SK-N-SH treated with all-trans-retinoic acid at 6 μM for 48 hours (cell line): ENCODE measurements around the gene LIPN.

Experiments
- ATAC-seq: fragments of 200-7000 bp; cut with Tn5 transposase; 3 replicates; pipeline ENCODE4 v1.9.1; 2020; ENCODE audit warnings: mild to moderate bottlenecking, moderate library complexity
- ARNTL ChIP-seq: fragments of 450-650 bp; formaldehyde crosslinking; IDR thresholded peaks from 2 replicates; pipeline ENCODE4 v1.5.0; 2020; ENCODE audit warnings: low read depth, mild to moderate bottlenecking, moderate library complexity, borderline replicate concordance
- BACH2 ChIP-seq: fragments of 250-450 bp; sonication (Bioruptor Pico); IDR thresholded peaks from 2 replicates; pipeline ENCODE4 v1.9.0; 2021; ENCODE audit warnings: mild to moderate bottlenecking, borderline replicate concordance
- CREB5 ChIP-seq: fragments of 250-450 bp; sonication (Bioruptor Pico); IDR thresholded peaks from 2 replicates; pipeline ENCODE4 v1.5.1; 2020; ENCODE audit warnings: low read depth, mild to moderate bottlenecking, moderate library complexity
- CSDC2 ChIP-seq: fragments of 250-450 bp; sonication (Bioruptor Pico); IDR thresholded peaks from 2 replicates; pipeline ENCODE4 v1.5.0; 2020; ENCODE audit warnings: mild to moderate bottlenecking, moderate library complexity
- CSRNP3 ChIP-seq: fragments of 250-450 bp; sonication (Bioruptor Pico); IDR thresholded peaks from 2 replicates; pipeline ENCODE4 v1.5.1; 2021; ENCODE audit warnings: mild to moderate bottlenecking, moderate library complexity
- ESRRG ChIP-seq: fragments of 250-450 bp; sonication (Bioruptor Pico); IDR thresholded peaks from 2 replicates; pipeline ENCODE4 v1.6.1; 2021; ENCODE audit warnings: mild to moderate bottlenecking
- GLIS3 ChIP-seq: fragments of 250-450 bp; sonication (Bioruptor Pico); IDR thresholded peaks from 2 replicates; pipeline ENCODE4 v1.5.0; 2020; ENCODE audit warnings: mild to moderate bottlenecking, moderate library complexity
- OSR1 ChIP-seq: fragments of 250-450 bp; sonication (Bioruptor Pico); IDR thresholded peaks from 2 replicates; pipeline ENCODE4 v1.8.0; 2022; ENCODE audit warnings: moderate library complexity, mild to moderate bottlenecking, inconsistent platforms
- PATZ1 ChIP-seq: fragments of 250-450 bp; sonication (Bioruptor Pico); IDR thresholded peaks from 2 replicates; pipeline ENCODE4 v1.8.0; 2020; ENCODE audit warnings: mild to moderate bottlenecking, moderate library complexity, borderline replicate concordance
- POU6F1 ChIP-seq: fragments of 250-450 bp; sonication (Bioruptor Pico); IDR thresholded peaks from 2 replicates; pipeline ENCODE4 v1.8.0; 2021; ENCODE audit warnings: low read depth, mild to moderate bottlenecking, moderate library complexity, borderline replicate concordance
- PPARA ChIP-seq: fragments of 250-450 bp; sonication (Bioruptor Pico); IDR thresholded peaks from 2 replicates; pipeline ENCODE4 v1.5.0; 2020; ENCODE audit warnings: mild to moderate bottlenecking, borderline replicate concordance
- RARB ChIP-seq: fragments of 250-450 bp; sonication (Bioruptor Pico); IDR thresholded peaks from 2 replicates; pipeline ENCODE4 v1.8.0; 2021; ENCODE audit warnings: mild to moderate bottlenecking, moderate library complexity
- SNAI2 ChIP-seq: fragments of 250-450 bp; sonication (Bioruptor Pico); IDR thresholded peaks from 2 replicates; pipeline ENCODE4 v1.5.0; 2020; ENCODE audit warnings: mild to moderate bottlenecking, moderate library complexity
- TCF4 ChIP-seq: fragments of 250-450 bp; sonication (Bioruptor Pico); IDR thresholded peaks from 2 replicates; pipeline ENCODE4 v1.8.0; 2021; ENCODE audit warnings: mild to moderate bottlenecking, moderate library complexity, borderline replicate concordance
- TOX ChIP-seq: fragments of 250-450 bp; sonication (Bioruptor Pico); IDR thresholded peaks from 2 replicates; pipeline ENCODE4 v1.8.0; 2021; ENCODE audit warnings: mild to moderate bottlenecking, moderate library complexity, borderline replicate concordance
- TSHZ2 ChIP-seq: fragments of 250-450 bp; sonication (Bioruptor Pico); IDR thresholded peaks from 2 replicates; pipeline ENCODE4 v1.5.0; 2020; ENCODE audit warnings: mild to moderate bottlenecking, moderate library complexity
- ZFP3 ChIP-seq: fragments of 250-450 bp; sonication (Bioruptor Pico); IDR thresholded peaks from 2 replicates; pipeline ENCODE4 v1.5.0; 2020; ENCODE audit warnings: mild to moderate bottlenecking, moderate library complexity
- ZFP30 ChIP-seq: fragments of 450-650 bp; formaldehyde crosslinking; IDR thresholded peaks from 2 replicates; pipeline ENCODE4 v1.5.0; 2022; ENCODE audit warnings: mild to moderate bottlenecking, moderate library complexity
- ZNF565 ChIP-seq: fragments of 450-650 bp; formaldehyde crosslinking; conservative IDR thresholded peaks from 2 replicates; pipeline ENCODE4 v1.5.0; 2020; ENCODE audit warnings: low read depth, mild to moderate bottlenecking, moderate library complexity
- ZNF70 ChIP-seq: fragments of 450-650 bp; formaldehyde crosslinking; IDR thresholded peaks from 2 replicates; pipeline ENCODE4 v1.5.0; 2020; ENCODE audit warnings: mild to moderate bottlenecking, moderate library complexity
- ZNF8 ChIP-seq: fragments of 450-650 bp; formaldehyde crosslinking; IDR thresholded peaks from 2 replicates; pipeline ENCODE4 v1.5.0; 2020; ENCODE audit warnings: mild to moderate bottlenecking, moderate library complexity

Gene LIPN

GRCh38 chr10:88721392-88721791, 38.4 kb upstream of the LIPN start (continued):
- TF ChIP-seq PATZ1 (no peak), BACH2 (CRISPR knock-in tag) (no peak)

- no peak for TF ChIP-seq ESRRG (CRISPR knock-in tag)
- no peak for ATAC-seq
Measured at GRCh38 chr10:88725798-88726197, 34.0 kb upstream of the LIPN start.

- ATAC-seq, result peak; percentile 38; the same call in 2 of the 3 replicates
- TF ChIP-seq TOX (CRISPR knock-in tag) (no peak), TSHZ2 (CRISPR knock-in tag) (no peak), ZNF70 (CRISPR knock-in tag) (no peak), ZFP3 (no peak), GLIS3 (CRISPR knock-in tag) (no peak), BACH2 (CRISPR knock-in tag) (no peak), ZFP30 (CRISPR knock-in tag) (no peak), RARB (CRISPR knock-in tag) (no peak), TCF4 (CRISPR knock-in tag) (no peak), POU6F1 (no peak), CSRNP3 (CRISPR knock-in tag) (no peak), CSDC2 (no peak)
Measured at GRCh38 chr10:88728107-88728763, 31.6 kb upstream of the LIPN start.

- ATAC-seq, result no peak
- no peak for TF ChIP-seq ZFP3
- no peak for TF ChIP-seq ARNTL
- TF ChIP-seq CREB5 (CRISPR knock-in tag), result no peak
- no peak for TF ChIP-seq GLIS3 (CRISPR knock-in tag)
- no peak for TF ChIP-seq TCF4 (CRISPR knock-in tag)
- TF ChIP-seq OSR1 (CRISPR knock-in tag), result no peak
- TF ChIP-seq ZNF8, result no peak
- TF ChIP-seq POU6F1, result no peak
- TF ChIP-seq SNAI2 (CRISPR knock-in tag), result no peak
- no peak for TF ChIP-seq TOX (CRISPR knock-in tag)
- TF ChIP-seq PPARA (CRISPR knock-in tag), result no peak
- TF ChIP-seq CSDC2, result no peak
- no peak for TF ChIP-seq ZNF565 (CRISPR knock-in tag)
- TF ChIP-seq TSHZ2 (CRISPR knock-in tag), result no peak
- TF ChIP-seq RARB (CRISPR knock-in tag), result no peak
Measured at GRCh38 chr10:88730864-88731263, 29.0 kb upstream of the LIPN start.
